OCI-LY3 (cell line): Measurements from ENCODE around the gene BEGAIN.
A peak's percentile ranks its signal among the peaks of the same experiment; 100 is the strongest.

Experiments used
- H2AFZ ChIP-seq: fragments of 200-600, 300-600 bp; shearing (Covaris generic); 2 replicates; pipeline ENCODE4 v1.6.0; 2014; ENCODE audit warnings: antibody characterized with exemption, low read depth, low read length
- H3K27ac ChIP-seq: fragments of 200-600, 300-600 bp; sonication (generic); 2 replicates; pipeline ENCODE4 v1.5.1; 2014; ENCODE audit warnings: mild to moderate bottlenecking, low read length, moderate library complexity, mixed read lengths
- H3K27me3 ChIP-seq: fragments of 200-600, 300-600 bp; sonication (generic); 2 replicates; pipeline ENCODE4 v1.6.1; 2014; ENCODE audit warnings: low read depth, low read length, mixed read lengths
- H3K36me3 ChIP-seq: fragments of 200-600, 300-600 bp; sonication (generic); replicated peaks from 2 replicates; pipeline ENCODE3; 2014; ENCODE audit warnings: low read depth, low read length, mixed read lengths
- H3K4me1 ChIP-seq: fragments of 300-600, 200-600 bp; sonication (generic); 2 replicates; pipeline ENCODE4 v1.6.1; 2014; ENCODE audit warnings: low read length, mixed read lengths
- H3K4me2 ChIP-seq: fragments of 200-600, 300-600 bp; sonication (generic); 2 replicates; pipeline ENCODE4 v1.6.1; 2014; ENCODE audit warnings: low read length, mixed read lengths
- H3K4me3 ChIP-seq: fragments of 300-600, 200-600 bp; sonication (generic); 2 replicates; pipeline ENCODE4 v1.5.1; 2014; ENCODE audit warnings: antibody characterized with exemption, mild to moderate bottlenecking, low read length, moderate library complexity
- H3K79me2 ChIP-seq: fragments of 300-600, 200-600 bp; shearing (Covaris generic); 2 replicates; pipeline ENCODE4 v1.6.1; 2014; ENCODE audit warnings: mild to moderate bottlenecking, low read length, mixed read lengths
- H3K9ac ChIP-seq: fragments of 300-600, 200-600 bp; shearing (Covaris generic); 2 replicates; pipeline ENCODE4 v1.6.0; 2014; ENCODE audit warnings: mild to moderate bottlenecking, low read length, moderate library complexity
- H3K9me3 ChIP-seq: fragments of 200-600, 300-600 bp; shearing (Covaris generic); 2 replicates; pipeline ENCODE4 v1.6.1; 2014; ENCODE audit warnings: low read length, mixed read lengths; ENCODE audit not compliant: insufficient read depth
- H4K20me1 ChIP-seq: fragments of 200-600, 300-600 bp; sonication (generic); 2 replicates; pipeline ENCODE4 v1.6.1; 2016; ENCODE audit warnings: low read length, mixed read lengths; ENCODE audit not compliant: insufficient read depth
- EZH2phosphoT487 ChIP-seq: fragments of 200-600 bp; shearing (Covaris generic); IDR thresholded peaks from 2 replicates; pipeline ENCODE4 v1.6.1; 2018; ENCODE audit warnings: antibody characterized with exemption, mixed run types, low read depth
- TF ChIP-seq, protein P1 (sequence below): fragments of 200-600, 300-600 bp; sonication (generic); IDR thresholded peaks from 2 replicates; pipeline ENCODE4 v1.5.1; 2014; ENCODE audit warnings: antibody characterized with exemption, low read length, low read depth

BEGAIN gene

GRCh38 chr14:100559455-100559854, 27.8 kb downstream of the BEGAIN start:
- Histone ChIP-seq H2AFZ (no peak overlapping the region), H3K27me3 (no peaks in the 10 kb centered on the region; the same call in 1 of the 2 replicates), H3K79me2 (no peaks in the 10 kb centered on the region), H3K27ac (no peak overlapping the region), H3K9ac (no peak overlapping the region), H3K9me3 (no peaks in the 10 kb centered on the region), H3K4me1 (peaks cover 64% of the 10 kb centered on the region), H3K36me3 (no peaks in the 10 kb centered on the region), H3K4me3 (no peak overlapping the region), H4K20me1 (no peaks in the 10 kb centered on the region), H3K4me2 (no peak overlapping the region)
- TF ChIP-seq, protein P1, sequence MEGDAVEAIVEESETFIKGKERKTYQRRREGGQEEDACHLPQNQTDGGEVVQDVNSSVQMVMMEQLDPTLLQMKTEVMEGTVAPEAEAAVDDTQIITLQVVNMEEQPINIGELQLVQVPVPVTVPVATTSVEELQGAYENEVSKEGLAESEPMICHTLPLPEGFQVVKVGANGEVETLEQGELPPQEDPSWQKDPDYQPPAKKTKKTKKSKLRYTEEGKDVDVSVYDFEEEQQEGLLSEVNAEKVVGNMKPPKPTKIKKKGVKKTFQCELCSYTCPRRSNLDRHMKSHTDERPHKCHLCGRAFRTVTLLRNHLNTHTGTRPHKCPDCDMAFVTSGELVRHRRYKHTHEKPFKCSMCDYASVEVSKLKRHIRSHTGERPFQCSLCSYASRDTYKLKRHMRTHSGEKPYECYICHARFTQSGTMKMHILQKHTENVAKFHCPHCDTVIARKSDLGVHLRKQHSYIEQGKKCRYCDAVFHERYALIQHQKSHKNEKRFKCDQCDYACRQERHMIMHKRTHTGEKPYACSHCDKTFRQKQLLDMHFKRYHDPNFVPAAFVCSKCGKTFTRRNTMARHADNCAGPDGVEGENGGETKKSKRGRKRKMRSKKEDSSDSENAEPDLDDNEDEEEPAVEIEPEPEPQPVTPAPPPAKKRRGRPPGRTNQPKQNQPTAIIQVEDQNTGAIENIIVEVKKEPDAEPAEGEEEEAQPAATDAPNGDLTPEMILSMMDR: no peak
- no peak for TF ChIP-seq EZH2phosphoT487

- TF ChIP-seq, protein P1: no peak
- no peak for TF ChIP-seq EZH2phosphoT487
- H3K4me2 ChIP-seq: no peak overlapping the region
- no peak overlapping the region for H3K9ac ChIP-seq
- peaks cover 60% of the 10 kb centered on the region for H3K4me1 ChIP-seq
- no peaks in the 10 kb centered on the region; the same call in 1 of the 2 replicates for H3K27me3 ChIP-seq
- H4K20me1 ChIP-seq: no peaks in the 10 kb centered on the region
- no peak overlapping the region for H3K4me3 ChIP-seq
- no peaks in the 10 kb centered on the region for H3K79me2 ChIP-seq
- H3K36me3 ChIP-seq: no peaks in the 10 kb centered on the region
- H2AFZ ChIP-seq: no peak overlapping the region
- no peak overlapping the region for H3K27ac ChIP-seq
- H3K9me3 ChIP-seq: no peaks in the 10 kb centered on the region
Measured at GRCh38 chr14:100558966-100559365, 28.3 kb downstream of the BEGAIN start.

DNA sequence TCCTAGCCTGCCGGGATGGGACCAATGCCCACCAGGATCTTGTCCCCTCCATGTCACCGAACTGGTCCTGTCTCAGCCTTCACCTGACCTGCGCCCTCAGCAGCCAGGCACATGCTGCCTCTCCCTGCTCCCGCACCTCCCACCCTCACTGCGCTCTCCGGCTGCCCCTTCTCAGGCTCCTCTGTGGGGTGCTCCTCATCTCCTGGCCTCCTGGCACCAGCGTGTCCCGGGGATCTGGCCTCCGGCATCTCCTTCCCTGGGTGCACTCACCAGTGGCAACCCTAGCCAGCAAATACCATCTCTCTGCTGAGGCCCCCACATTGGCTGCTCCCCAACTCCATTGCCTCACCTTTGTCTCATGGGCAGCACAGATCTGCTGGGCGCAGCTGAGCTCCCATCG, 29.0 kb downstream of the BEGAIN start:
- Histone ChIP-seq H3K4me1 (peaks cover 57% of the 10 kb centered on the region), H3K4me3 (peak overlapping the region; percentile 61), H3K9me3 (no peaks in the 10 kb centered on the region), H3K36me3 (no peaks in the 10 kb centered on the region), H3K27me3 (no peaks in the 10 kb centered on the region), H3K79me2 (no peaks in the 10 kb centered on the region), H3K4me2 (peak overlapping the region; percentile 77), H2AFZ (peak overlapping the region; percentile 30; the same call in 1 of the 2 replicates), H3K27ac (peak overlapping the region; percentile 15; the same call in 1 of the 2 replicates), H3K9ac (peak overlapping the region; percentile 25; the same call in 1 of the 2 replicates), H4K20me1 (no peaks in the 10 kb centered on the region)
- TF ChIP-seq, protein P1: no peak
- TF ChIP-seq EZH2phosphoT487: no peak

GRCh38 chr14:100557658-100558057, 29.6 kb downstream of the BEGAIN start:
- Histone ChIP-seq H3K9me3 (no peaks in the 10 kb centered on the region), H3K9ac (peak overlapping the region; percentile 25; the same call in 1 of the 2 replicates), H4K20me1 (no peaks in the 10 kb centered on the region), H3K4me3 (peak overlapping the region; percentile 61), H3K36me3 (no peaks in the 10 kb centered on the region), H3K4me1 (peaks cover 52% of the 10 kb centered on the region), H3K4me2 (peak overlapping the region; percentile 77), H3K27me3 (no peaks in the 10 kb centered on the region), H2AFZ (peak overlapping the region; percentile 30; the same call in 1 of the 2 replicates), H3K27ac (peak overlapping the region; percentile 15; the same call in 1 of the 2 replicates), H3K79me2 (no peaks in the 10 kb centered on the region)
- TF ChIP-seq, protein P1: no peak
- no peak for TF ChIP-seq EZH2phosphoT487
